ENCODE data around the gene MEX3D.
"Not testable (repeated sequence)": the region's sequence is repeated elsewhere in the genome, so short reads cannot be mapped to it uniquely, and the experiment has no call there.

MEX3D gene

GRCh38 chr19:1553415-1553814 is 14.7 kb downstream of the MEX3D start:
- Histone ChIP-seq H3K4me3 (ENCODE audit: low read depth, low read length) (no peak overlapping the region), H3K9me3 (ENCODE audit: control insufficient read depth, low read length) (no peaks in the 10 kb centered on the region), H3K4me2 (ENCODE audit: low read length) (no peak overlapping the region), H3K27ac (no peak overlapping the region), H3K27me3 (ENCODE audit: control insufficient read depth, insufficient read depth, low read length) (no peaks in the 10 kb centered on the region), H3K79me2 (no peaks in the 10 kb centered on the region), H3K9ac (no peak overlapping the region), H3K4me1 (no peaks in the 10 kb centered on the region), H3K36me3 (ENCODE audit: control insufficient read depth, insufficient read depth, low read length) (no peaks in the 10 kb centered on the region), H2AFZ (no peak overlapping the region)
- no peak for TF ChIP-seq CTCF (IDR thresholded peaks at IDR 0.05)

GRCh38 chr19:1551068-1552040 is 16.8 kb downstream of the MEX3D start:
- H3K4me1 ChIP-seq = no peaks in the 10 kb centered on the region
- no peak overlapping the region for H3K9ac ChIP-seq
- no peak overlapping the region for H3K27ac ChIP-seq
- no peaks in the 10 kb centered on the region for H3K9me3 ChIP-seq (ENCODE audit: control insufficient read depth, low read length)
- H2AFZ ChIP-seq = no peak overlapping the region
- H3K36me3 ChIP-seq (ENCODE audit: control insufficient read depth, insufficient read depth, low read length) = no peaks in the 10 kb centered on the region
- no peaks in the 10 kb centered on the region for H3K27me3 ChIP-seq (ENCODE audit: control insufficient read depth, insufficient read depth, low read length)
- no peaks in the 10 kb centered on the region for H3K79me2 ChIP-seq
- H3K4me3 ChIP-seq (ENCODE audit: low read depth, low read length) = no peak overlapping the region
- no peak overlapping the region for H3K4me2 ChIP-seq (ENCODE audit: low read length)
- TF ChIP-seq CTCF (IDR thresholded peaks at IDR 0.05) = no peak

- Histone ChIP-seq H3K27ac (no peak overlapping the region), H2AFZ (no peak overlapping the region), H3K79me2 (no peaks in the 10 kb centered on the region), H3K4me3 (ENCODE audit: low read depth, low read length) (no peak overlapping the region), H3K36me3 (ENCODE audit: control insufficient read depth, insufficient read depth, low read length) (no peaks in the 10 kb centered on the region), H3K4me1 (no peaks in the 10 kb centered on the region), H3K4me2 (ENCODE audit: low read length) (no peak overlapping the region), H3K27me3 (ENCODE audit: control insufficient read depth, insufficient read depth, low read length) (no peaks in the 10 kb centered on the region), H3K9me3 (ENCODE audit: control insufficient read depth, low read length) (no peaks in the 10 kb centered on the region), H3K9ac (no peak overlapping the region)
- TF ChIP-seq CTCF (IDR thresholded peaks at IDR 0.05) = no peak
Measured at GRCh38 chr19:1549332-1549945, 18.7 kb downstream of the MEX3D start.

DNA sequence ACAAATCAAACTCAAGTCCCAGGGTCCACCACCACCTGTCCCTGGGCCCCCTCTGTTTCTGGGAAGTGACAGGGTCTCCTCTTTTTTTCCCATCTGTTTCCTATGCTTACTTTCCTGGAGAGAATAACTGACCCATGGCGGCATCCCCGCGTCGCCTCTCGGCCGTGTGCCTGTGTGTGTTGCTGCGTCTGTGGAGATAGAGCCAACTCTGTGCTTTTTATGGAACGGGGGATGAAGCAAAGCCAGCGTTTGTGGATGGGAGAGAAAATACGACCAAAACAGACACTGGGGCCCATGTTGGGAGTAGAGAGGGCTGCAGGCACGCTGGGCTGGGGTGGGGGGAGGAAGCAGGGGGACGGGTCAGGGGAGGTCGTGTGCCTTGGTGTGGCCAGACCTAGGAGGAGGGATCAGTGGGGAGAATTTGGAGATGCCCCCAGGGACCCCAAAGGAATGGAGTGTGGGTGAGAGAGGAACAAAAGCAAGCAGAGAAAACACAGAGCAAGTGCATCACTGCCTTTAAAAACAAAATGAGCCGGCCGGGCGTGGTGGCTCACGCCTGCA is 27.7 kb downstream of the MEX3D start:
- Histone ChIP-seq H3K9me3 (ENCODE audit: control insufficient read depth, low read length) (no peaks in the 10 kb centered on the region), H3K9ac (no peak overlapping the region), H3K79me2 (no peaks in the 10 kb centered on the region), H3K27me3 (ENCODE audit: control insufficient read depth, insufficient read depth, low read length) (no peaks in the 10 kb centered on the region), H3K4me1 (no peaks in the 10 kb centered on the region), H2AFZ (no peak overlapping the region), H3K4me2 (ENCODE audit: low read length) (no peak overlapping the region), H3K36me3 (ENCODE audit: control insufficient read depth, insufficient read depth, low read length) (no peaks in the 10 kb centered on the region), H3K27ac (no peak overlapping the region), H3K4me3 (ENCODE audit: low read depth, low read length) (no peak overlapping the region)
- TF ChIP-seq CTCF (IDR thresholded peaks at IDR 0.05) = no peak

GRCh38 chr19:1539749-1540148 is 28.4 kb downstream of the MEX3D start:
- not testable (repeated sequence) for H3K4me3 ChIP-seq (ENCODE audit: low read depth, low read length); H3K27ac ChIP-seq; H3K27me3 ChIP-seq (ENCODE audit: control insufficient read depth, insufficient read depth, low read length)

More at GRCh38 chr19:1539749-1540148, 28.4 kb downstream of the MEX3D start:
- not testable (repeated sequence) for H3K9ac ChIP-seq; H3K4me2 ChIP-seq (ENCODE audit: low read length); H3K79me2 ChIP-seq; H3K9me3 ChIP-seq (ENCODE audit: control insufficient read depth, low read length); H2AFZ ChIP-seq; H3K4me1 ChIP-seq; H3K36me3 ChIP-seq (ENCODE audit: control insufficient read depth, insufficient read depth, low read length)
